ENCODE data around the gene COL15A1.
A peak's percentile ranks its signal among the peaks of the same experiment; 100 is the strongest.

Gene COL15A1

DNA sequence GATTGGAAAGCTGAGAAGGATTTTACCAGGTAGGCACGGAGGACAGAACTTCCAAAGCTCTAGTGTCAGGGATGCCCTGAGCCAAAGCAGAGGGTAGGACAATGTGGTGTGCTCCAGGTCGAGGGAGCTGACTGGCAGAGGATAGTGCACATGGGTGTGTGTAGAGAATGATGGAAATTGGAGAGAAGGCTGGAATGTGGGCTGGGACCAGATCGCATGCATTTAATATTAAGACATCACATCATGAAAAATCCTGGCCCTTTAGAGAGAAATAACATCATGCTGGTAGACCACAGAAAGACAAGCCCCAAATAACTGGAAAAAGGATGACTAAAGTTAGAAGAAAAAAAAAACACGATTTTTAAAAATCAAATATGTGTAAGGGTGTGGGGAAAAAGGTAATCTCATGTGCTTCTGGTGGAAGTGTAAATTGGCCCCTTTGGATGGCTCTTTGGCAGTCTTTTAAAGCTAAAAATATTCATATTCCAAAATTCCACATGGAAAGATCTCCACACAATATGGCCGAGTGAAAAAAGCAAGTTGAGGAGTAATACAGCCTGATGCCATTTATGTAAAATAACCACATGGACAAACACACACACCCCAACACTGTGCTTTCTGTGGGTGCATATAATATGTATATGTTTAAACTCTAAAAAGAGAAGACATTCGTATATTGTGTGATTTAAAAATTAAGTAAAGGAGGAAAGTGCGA, 94.2 kb downstream of the COL15A1 start:
- H3K27ac ChIP-seq (ENCODE audit: low read depth, low read length) = no peak overlapping the region
- WGBS (ENCODE audit: extremely low coverage, insufficient coverage, insufficient read length) = 100% methylated on average over 2 of the region's 7 CpGs
- H2BK120ac ChIP-seq (ENCODE audit: insufficient read depth, low read length, poor library complexity) = no peak overlapping the region
- no peaks in the 10 kb centered on the region for H3K36me3 ChIP-seq (ENCODE audit: control insufficient read depth in 1 of 2, insufficient read depth in 2 of 2, low read length in 2 of 2)
- H3K27me3 ChIP-seq (ENCODE audit: insufficient read depth, low read length) = no peaks in the 10 kb centered on the region
- H2AK5ac ChIP-seq (ENCODE audit: low read length) = no peak overlapping the region
- no peak overlapping the region for H4K12ac ChIP-seq (ENCODE audit: low read depth, low read length)
- H3K9ac ChIP-seq (ENCODE audit: low read length) = no peak overlapping the region
- H4K8ac ChIP-seq (ENCODE audit: low read depth, low read length) = no peak overlapping the region
- no peak overlapping the region for H2BK5ac ChIP-seq (ENCODE audit: low read depth, low read length, poor library complexity)
- no peak overlapping the region for H3K4ac ChIP-seq (ENCODE audit: low read depth, low read length)
- no peaks in the 10 kb centered on the region for H3K9me3 ChIP-seq (ENCODE audit: insufficient read depth, low read depth, low read length)
- H2BK12ac ChIP-seq (ENCODE audit: low read length) = no peak overlapping the region
- no peak overlapping the region for H3K18ac ChIP-seq (ENCODE audit: low read length)
- peaks cover 10 to 20% of the 10 kb centered on the region in 2 experiments for H3K4me1 ChIP-seq (ENCODE audit: control insufficient read depth in 1 of 2, insufficient read depth in 2 of 2, low read length in 2 of 2)
- peak overlapping the region; percentile 64 for H3K23ac ChIP-seq (ENCODE audit: low read length)
- no peak overlapping the region for H3K4me2 ChIP-seq (ENCODE audit: low read length)
- H3K4me3 ChIP-seq (ENCODE audit: low read depth, low read length) = no peak overlapping the region
- no peak overlapping the region for H3K14ac ChIP-seq (ENCODE audit: low read length)
- peaks cover 17% of the 10 kb centered on the region for H3K79me1 ChIP-seq (ENCODE audit: low read length)
- no peak overlapping the region for H2AFZ ChIP-seq (ENCODE audit: insufficient read depth, low read length, poor library complexity)
- H4K91ac ChIP-seq (ENCODE audit: low read depth, low read length) = no peak overlapping the region
- H3K79me2 ChIP-seq (ENCODE audit: control insufficient read depth, insufficient read depth, low read length, poor library complexity) = no peaks in the 10 kb centered on the region
- no peak for DNase-seq

DNA sequence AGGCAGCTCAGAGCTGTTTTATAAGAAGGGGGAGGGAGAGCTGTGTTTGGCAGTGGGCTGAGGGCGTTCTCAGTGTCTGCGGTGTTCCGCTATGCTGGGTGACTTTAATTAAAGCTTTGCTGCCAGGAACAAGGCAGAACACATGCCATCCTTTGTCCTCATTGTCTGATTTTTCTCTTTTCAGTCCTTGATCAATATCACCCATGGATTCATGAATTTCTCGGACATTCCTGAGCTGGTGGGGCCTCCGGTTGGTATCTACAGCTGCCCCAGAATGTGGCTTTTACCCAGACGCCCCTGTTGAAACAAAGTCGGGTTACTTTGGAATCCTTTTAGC, 94.7 kb downstream of the COL15A1 start:
- no peak overlapping the region for H2BK5ac ChIP-seq (ENCODE audit: low read depth, low read length, poor library complexity)
- H3K27ac ChIP-seq (ENCODE audit: low read depth, low read length) = no peak overlapping the region
- H4K12ac ChIP-seq (ENCODE audit: low read depth, low read length) = no peak overlapping the region
- H3K4me3 ChIP-seq (ENCODE audit: low read depth, low read length) = no peak overlapping the region
- H4K8ac ChIP-seq (ENCODE audit: low read depth, low read length) = no peak overlapping the region
- no peaks in the 10 kb centered on the region for H3K36me3 ChIP-seq (ENCODE audit: control insufficient read depth in 1 of 2, insufficient read depth in 2 of 2, low read length in 2 of 2)
- H3K27me3 ChIP-seq (ENCODE audit: insufficient read depth, low read length) = no peaks in the 10 kb centered on the region
- H3K4ac ChIP-seq (ENCODE audit: low read depth, low read length) = no peak overlapping the region
- H3K23ac ChIP-seq (ENCODE audit: low read length) = no peak overlapping the region
- DNase-seq = no peak
- H4K91ac ChIP-seq (ENCODE audit: low read depth, low read length) = no peak overlapping the region
- H3K9me3 ChIP-seq (ENCODE audit: insufficient read depth, low read depth, low read length) = no peaks in the 10 kb centered on the region
- no peak overlapping the region for H3K18ac ChIP-seq (ENCODE audit: low read length)
- no peak overlapping the region for H2BK12ac ChIP-seq (ENCODE audit: low read length)
- no CpG with 5 or more reads among the region's 7 CpGs for WGBS (ENCODE audit: extremely low coverage, insufficient coverage, insufficient read length)
- H3K14ac ChIP-seq (ENCODE audit: low read length) = no peak overlapping the region
- H3K79me1 ChIP-seq (ENCODE audit: low read length) = peaks cover 17% of the 10 kb centered on the region
- H2AK5ac ChIP-seq (ENCODE audit: low read length) = no peak overlapping the region
- H2AFZ ChIP-seq (ENCODE audit: insufficient read depth, low read length, poor library complexity) = no peak overlapping the region
- peaks cover 10 to 20% of the 10 kb centered on the region in 2 experiments for H3K4me1 ChIP-seq (ENCODE audit: control insufficient read depth in 1 of 2, insufficient read depth in 2 of 2, low read length in 2 of 2)
- H3K9ac ChIP-seq (ENCODE audit: low read length) = no peak overlapping the region
- no peak overlapping the region for H3K4me2 ChIP-seq (ENCODE audit: low read length)
- H3K79me2 ChIP-seq (ENCODE audit: control insufficient read depth, insufficient read depth, low read length, poor library complexity) = no peaks in the 10 kb centered on the region
- no peak overlapping the region for H2BK120ac ChIP-seq (ENCODE audit: insufficient read depth, low read length, poor library complexity)

DNA sequence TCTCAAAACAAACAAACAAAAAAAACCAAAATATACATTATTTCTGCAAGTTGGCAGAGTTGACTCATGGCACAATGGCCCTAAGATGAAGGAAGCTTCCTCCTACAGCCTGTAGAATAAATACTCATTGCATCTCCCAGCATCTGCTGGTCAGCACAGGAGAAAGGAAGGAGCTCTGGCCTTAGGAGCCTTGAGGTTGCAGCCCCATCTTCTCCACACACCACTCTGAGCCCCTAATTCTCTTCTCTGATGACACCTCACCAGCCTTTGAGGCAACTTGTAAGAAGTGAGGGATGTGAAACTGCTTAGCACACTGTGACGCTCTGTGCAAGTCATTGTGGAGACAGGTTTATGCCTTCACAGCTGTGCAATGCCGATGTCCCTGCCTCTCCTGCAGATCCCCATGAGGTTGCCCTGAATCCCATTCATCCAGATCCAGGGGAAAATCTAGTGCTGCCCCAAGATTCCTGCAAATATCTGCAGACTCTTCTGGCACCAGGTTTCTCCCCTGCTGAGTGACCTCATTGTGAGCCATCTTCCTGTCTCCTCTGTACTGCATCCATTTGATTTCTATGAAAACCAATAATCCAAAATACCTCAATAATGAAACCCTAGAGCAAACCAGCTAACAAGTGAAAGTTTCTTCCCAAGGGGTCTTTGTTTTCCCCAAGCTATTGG, 95.9 kb downstream of the COL15A1 start:
- Histone ChIP-seq H3K4me2 (ENCODE audit: low read length) (no peak overlapping the region), H2BK120ac (ENCODE audit: insufficient read depth, low read length, poor library complexity) (no peak overlapping the region), H3K9me3 (ENCODE audit: insufficient read depth, low read depth, low read length) (no peaks in the 10 kb centered on the region), H3K18ac (ENCODE audit: low read length) (no peak overlapping the region), H2AK5ac (ENCODE audit: low read length) (no peak overlapping the region), H3K4me3 (ENCODE audit: low read depth, low read length) (no peak overlapping the region), H3K27me3 (ENCODE audit: insufficient read depth, low read length) (no peaks in the 10 kb centered on the region), H2BK5ac (ENCODE audit: low read depth, low read length, poor library complexity) (no peak overlapping the region), H4K8ac (ENCODE audit: low read depth, low read length) (no peak overlapping the region), H3K27ac (ENCODE audit: low read depth, low read length) (no peak overlapping the region), H3K79me1 (ENCODE audit: low read length) (peaks cover 17% of the 10 kb centered on the region), H2BK12ac (ENCODE audit: low read length) (peak overlapping the region; percentile 27), H3K23ac (ENCODE audit: low read length) (no peak overlapping the region), H3K79me2 (ENCODE audit: control insufficient read depth, insufficient read depth, low read length, poor library complexity) (no peaks in the 10 kb centered on the region), H3K4ac (ENCODE audit: low read depth, low read length) (no peak overlapping the region), H3K14ac (ENCODE audit: low read length) (peak overlapping the region; percentile 51), H3K36me3 (ENCODE audit: control insufficient read depth in 1 of 2, insufficient read depth in 2 of 2, low read length in 2 of 2) (no peaks in the 10 kb centered on the region), H2AFZ (ENCODE audit: insufficient read depth, low read length, poor library complexity) (no peak overlapping the region), H3K4me1 (ENCODE audit: control insufficient read depth in 1 of 2, insufficient read depth in 2 of 2, low read length in 2 of 2) (peaks cover 10 to 20% of the 10 kb centered on the region in 2 experiments), H4K12ac (ENCODE audit: low read depth, low read length) (no peak overlapping the region), H4K91ac (ENCODE audit: low read depth, low read length) (peak overlapping the region; percentile 42), H3K9ac (ENCODE audit: low read length) (no peak overlapping the region)
- no CpG with 5 or more reads among the region's 2 CpGs for WGBS (ENCODE audit: extremely low coverage, insufficient coverage, insufficient read length)
- DNase-seq = no peak

DNA sequence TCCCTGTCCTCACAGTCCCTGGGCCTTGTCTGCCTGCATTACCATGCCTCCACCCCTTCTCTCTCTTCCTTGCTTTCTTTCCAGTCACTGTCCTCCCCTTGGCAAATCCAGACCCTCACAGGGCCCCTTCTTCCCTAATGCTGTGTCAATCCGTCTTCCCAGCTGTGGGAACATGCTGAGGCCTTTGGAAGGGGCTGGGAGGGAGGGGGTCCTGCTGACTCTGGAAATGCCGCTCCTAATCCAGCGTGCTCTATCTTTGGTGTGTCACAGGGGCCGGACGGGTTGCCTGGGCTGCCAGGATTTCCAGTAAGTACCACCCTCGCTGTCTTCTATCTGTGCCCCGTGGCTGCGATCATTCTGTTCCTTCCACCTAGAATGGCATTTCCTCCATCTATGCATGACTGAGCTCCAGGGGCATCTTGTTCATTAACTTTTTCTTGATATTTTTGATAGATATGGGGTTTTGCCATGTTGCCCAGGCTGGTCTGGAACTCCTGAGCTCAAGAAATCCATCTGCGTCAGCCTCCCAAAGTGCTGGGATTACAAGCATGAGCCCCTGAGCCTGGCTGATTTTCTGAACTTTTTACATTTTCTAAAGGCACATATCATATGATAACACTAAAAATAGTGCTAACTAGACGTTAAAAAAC, 96.7 kb downstream of the COL15A1 start:
- H2BK120ac ChIP-seq (ENCODE audit: insufficient read depth, low read length, poor library complexity) = peak overlapping the region; percentile 50
- WGBS (ENCODE audit: extremely low coverage, insufficient coverage, insufficient read length) = no CpG with 5 or more reads among the region's 10 CpGs

More for the DNA sequence above, 96.7 kb downstream of the COL15A1 start:
- Histone ChIP-seq H3K4me1 (ENCODE audit: control insufficient read depth in 1 of 2, insufficient read depth in 2 of 2, low read length in 2 of 2) (peaks cover 10 to 20% of the 10 kb centered on the region in 2 experiments), H3K4me3 (ENCODE audit: low read depth, low read length) (no peak overlapping the region), H3K27ac (ENCODE audit: low read depth, low read length) (peak overlapping the region; percentile 55), H3K4ac (ENCODE audit: low read depth, low read length) (no peak overlapping the region), H3K14ac (ENCODE audit: low read length) (peak overlapping the region; percentile 67), H3K9me3 (ENCODE audit: insufficient read depth, low read depth, low read length) (no peaks in the 10 kb centered on the region), H3K79me1 (ENCODE audit: low read length) (peaks cover 17% of the 10 kb centered on the region), H3K9ac (ENCODE audit: low read length) (no peak overlapping the region), H3K4me2 (ENCODE audit: low read length) (no peak overlapping the region), H2AK5ac (ENCODE audit: low read length) (no peak overlapping the region), H3K79me2 (ENCODE audit: control insufficient read depth, insufficient read depth, low read length, poor library complexity) (no peaks in the 10 kb centered on the region), H3K23ac (ENCODE audit: low read length) (peak overlapping the region; percentile 65), H2BK12ac (ENCODE audit: low read length) (peak overlapping the region; percentile 77), H4K8ac (ENCODE audit: low read depth, low read length) (peak overlapping the region; percentile 40), H4K91ac (ENCODE audit: low read depth, low read length) (peak overlapping the region; percentile 48), H3K18ac (ENCODE audit: low read length) (no peak overlapping the region), H2AFZ (ENCODE audit: insufficient read depth, low read length, poor library complexity) (peak overlapping the region; percentile 58), H2BK5ac (ENCODE audit: low read depth, low read length, poor library complexity) (peak overlapping the region; percentile 43), H3K36me3 (ENCODE audit: control insufficient read depth in 1 of 2, insufficient read depth in 2 of 2, low read length in 2 of 2) (no peaks in the 10 kb centered on the region), H4K12ac (ENCODE audit: low read depth, low read length) (no peak overlapping the region), H3K27me3 (ENCODE audit: insufficient read depth, low read length) (no peaks in the 10 kb centered on the region)
- no peak for DNase-seq

Data from trophoblast cell (in vitro differentiated cells and primary cell).